Gastrocnemius medialis (tissue), 4 donors: ENCODE data around the gene PLXNB3. TPM values are rescaled to one million over a fixed set of nuclear protein-coding genes. Genes with fewer than 3 reads are reported as not detected.
A peak's percentile ranks its signal among the peaks of the same experiment; 100 is the strongest.
"Not testable (repeated sequence)": the region's sequence is repeated elsewhere in the genome, so short reads cannot be mapped to it uniquely, and the experiment has no call there.

Source experiments
- ATAC-seq, 2 donors: fragments of 150-250 bp; one replicate each; pipeline ENCODE4 v1.9.1; 2016
- DNase-seq, 2 donors: peaks; one replicate each; pipeline ENCODE4 v3.0.0-alpha.2; 2019
- H3K27ac ChIP-seq, 4 donors: fragments of 200-600 bp; sonication (generic); 1 replicate in 1 of 4; 2 replicates in 3 of 4; pipeline ENCODE4 v1.5.1; 2016 to 2018; ENCODE audit warnings: mild to moderate bottlenecking in 2 of 4, moderate library complexity in 1 of 4
- H3K27me3 ChIP-seq, 3 donors: fragments of 200-600 bp; sonication (generic) in 2 of 3; 1 replicate in 1 of 3; 2 replicates in 2 of 3; pipeline versions ENCODE4 v1.5.1 to v1.6.0; 2016 to 2019; ENCODE audit warnings: mild to moderate bottlenecking in 1 of 3, moderate library complexity in 1 of 3
- H3K36me3 ChIP-seq, 2 donors: fragments of 200-600 bp; sonication (generic) in 1 of 2; one replicate each; pipeline ENCODE4 v1.5.1; 2017 to 2018
- H3K4me1 ChIP-seq, 2 donors: fragments of 200-600 bp; sonication (generic) in 1 of 2; one replicate each; pipeline ENCODE4 v1.5.1; 2016 to 2017; ENCODE audit warnings: mild to moderate bottlenecking in 2 of 2
- H3K4me3 ChIP-seq, 4 donors: fragments of 200-600 bp; sonication (generic) in 3 of 4; 1 replicate in 1 of 4; 2 replicates in 3 of 4; pipeline ENCODE4 v1.5.1; 2016 to 2019; ENCODE audit warnings: mild to moderate bottlenecking in 2 of 4
- H3K9me3 ChIP-seq, 3 donors: fragments of 200-600 bp; sonication (generic) in 2 of 3; 1 replicate in 1 of 3; 2 replicates in 2 of 3; pipeline ENCODE4 v1.5.1; 2016 to 2019
- CTCF ChIP-seq, 5 experiments: fragments of 450-650 bp in 3 of 5; fragments of 200-600 bp in 2 of 5; sonication (generic) in 2 of 5; IDR thresholded peaks in 4 of 5; conservative IDR thresholded peaks in 1 of 5; 1 replicate in 4 of 5; 2 replicates in 1 of 5; pipeline ENCODE4 v1.5.1; 2016 to 2019; ENCODE audit warnings: antibody characterized with exemption in 5 of 5, mild to moderate bottlenecking in 3 of 5, moderate library complexity in 3 of 5
- POLR2A ChIP-seq, 2 donors: fragments of 450-650 bp; IDR thresholded peaks; one replicate each; pipeline ENCODE4 v1.6.1; 2017; ENCODE audit warnings: antibody characterized with exemption in 2 of 2, mild to moderate bottlenecking in 2 of 2, moderate library complexity in 2 of 2
- in situ Hi-C, 4 donors: fragments of 200-750 bp; cut with MboI; loops; one replicate each; pipeline versions ENCODE4 v1.15.0 to v1.8.0; 2017; ENCODE audit warnings: low sequenced_read_pairs in 4 of 4
- intact Hi-C: fragments of 100-400 bp; cut with DNase I; formaldehyde crosslinking; loops from one replicate; pipeline ENCODE4 v1.15.1; 2023; ENCODE audit warnings: low total_unique reads
- total RNA-seq, 4 donors: library from RNA; depleted of rRNA; stranded (reverse); fragments of >200 nt; gene quantifications; one replicate each; pipeline versions ENCODE4 v1.1.0 to v1.2.3, GENCODE V29; 2016

PLXNB3 gene
- total RNA-seq, 4 donors from 2014 or later: 0.10 to 1.1 (median 0.13) TPM

- ATAC-seq: no peak
- no peak for DNase-seq
- H3K9me3 ChIP-seq: no peaks in the 10 kb centered on the region
- TF ChIP-seq CTCF (IDR thresholded peaks at IDR 0.05 in 4 of 5, conservative IDR thresholded peaks at IDR 0.05 in 1 of 5): peak in 1 of 5 experiments; percentile 16
- TF ChIP-seq POLR2A (IDR thresholded peaks at IDR 0.05): no peak
- peaks cover 0 to 8% of the 10 kb centered on the region in 2 donors for H3K4me1 ChIP-seq
- peak overlapping the region in 1 of 4 donors; percentile 9 for H3K4me3 ChIP-seq
- no peaks in the 10 kb centered on the region for H3K36me3 ChIP-seq
- H3K27ac ChIP-seq: no peak overlapping the region
- H3K27me3 ChIP-seq: no peaks in the 10 kb centered on the region
- in situ Hi-C loops (no loop called here), intact Hi-C loops (no loop called here)
These were observed 19.6 kb upstream of the PLXNB3 start for GRCh38 chrX:153744210-153745066.

- H3K36me3 ChIP-seq, H3K9me3 ChIP-seq, intact Hi-C loops, H3K27ac ChIP-seq, DNase-seq, H3K4me1 ChIP-seq, ATAC-seq, in situ Hi-C loops, H3K27me3 ChIP-seq, H3K4me3 ChIP-seq: not testable (repeated sequence)
These were observed 19.0 kb upstream of the PLXNB3 start for GRCh38 chrX:153745067-153745433.

GRCh38 chrX:153746359-153746758, 17.7 kb upstream of the PLXNB3 start:
- in situ Hi-C loops (no loop called here), intact Hi-C loops (no loop called here)
- ATAC-seq (no peak), DNase-seq (no peak)
- no peak overlapping the region for H3K27ac ChIP-seq
- TF ChIP-seq CTCF (IDR thresholded peaks at IDR 0.05 in 4 of 5, conservative IDR thresholded peaks at IDR 0.05 in 1 of 5) (no peak), POLR2A (IDR thresholded peaks at IDR 0.05) (no peak)
- H3K9me3 ChIP-seq: no peaks in the 10 kb centered on the region
- no peaks in the 10 kb centered on the region for H3K36me3 ChIP-seq
- peaks cover 0 to 8% of the 10 kb centered on the region in 2 donors for H3K4me1 ChIP-seq
- H3K4me3 ChIP-seq: no peak overlapping the region
- no peaks in the 10 kb centered on the region for H3K27me3 ChIP-seq

GRCh38 chrX:153746991-153747390, 17.1 kb upstream of the PLXNB3 start:
- H3K4me1 ChIP-seq, H3K27me3 ChIP-seq, in situ Hi-C loops, ATAC-seq, H3K9me3 ChIP-seq, H3K36me3 ChIP-seq, H3K27ac ChIP-seq, DNase-seq, intact Hi-C loops, H3K4me3 ChIP-seq: not testable (repeated sequence)

GRCh38 chrX:153749017-153749416, 15.0 kb upstream of the PLXNB3 start:
- H3K36me3 ChIP-seq, H3K27me3 ChIP-seq, H3K9me3 ChIP-seq, in situ Hi-C loops, intact Hi-C loops, ATAC-seq, DNase-seq, H3K4me1 ChIP-seq, H3K27ac ChIP-seq, H3K4me3 ChIP-seq: not testable (repeated sequence)

GRCh38 chrX:153750127-153750774, 13.8 kb upstream of the PLXNB3 start:
- in situ Hi-C loops: no loop called here
- no peaks in the 10 kb centered on the region for H3K27me3 ChIP-seq
- DNase-seq (no peak), ATAC-seq (no peak)
- TF ChIP-seq POLR2A (IDR thresholded peaks at IDR 0.05) (no peak), CTCF (IDR thresholded peaks at IDR 0.05 in 4 of 5, conservative IDR thresholded peaks at IDR 0.05 in 1 of 5) (no peak)
- H3K9me3 ChIP-seq: no peaks in the 10 kb centered on the region
- no peaks in the 10 kb centered on the region for H3K36me3 ChIP-seq
- H3K4me3 ChIP-seq: no peak overlapping the region
- no peaks in the 10 kb centered on the region for H3K4me1 ChIP-seq
- intact Hi-C loops: no loop called here
- H3K27ac ChIP-seq: no peak overlapping the region
